ENCODE data around the gene KMT2D.

KMT2D gene

DNA sequence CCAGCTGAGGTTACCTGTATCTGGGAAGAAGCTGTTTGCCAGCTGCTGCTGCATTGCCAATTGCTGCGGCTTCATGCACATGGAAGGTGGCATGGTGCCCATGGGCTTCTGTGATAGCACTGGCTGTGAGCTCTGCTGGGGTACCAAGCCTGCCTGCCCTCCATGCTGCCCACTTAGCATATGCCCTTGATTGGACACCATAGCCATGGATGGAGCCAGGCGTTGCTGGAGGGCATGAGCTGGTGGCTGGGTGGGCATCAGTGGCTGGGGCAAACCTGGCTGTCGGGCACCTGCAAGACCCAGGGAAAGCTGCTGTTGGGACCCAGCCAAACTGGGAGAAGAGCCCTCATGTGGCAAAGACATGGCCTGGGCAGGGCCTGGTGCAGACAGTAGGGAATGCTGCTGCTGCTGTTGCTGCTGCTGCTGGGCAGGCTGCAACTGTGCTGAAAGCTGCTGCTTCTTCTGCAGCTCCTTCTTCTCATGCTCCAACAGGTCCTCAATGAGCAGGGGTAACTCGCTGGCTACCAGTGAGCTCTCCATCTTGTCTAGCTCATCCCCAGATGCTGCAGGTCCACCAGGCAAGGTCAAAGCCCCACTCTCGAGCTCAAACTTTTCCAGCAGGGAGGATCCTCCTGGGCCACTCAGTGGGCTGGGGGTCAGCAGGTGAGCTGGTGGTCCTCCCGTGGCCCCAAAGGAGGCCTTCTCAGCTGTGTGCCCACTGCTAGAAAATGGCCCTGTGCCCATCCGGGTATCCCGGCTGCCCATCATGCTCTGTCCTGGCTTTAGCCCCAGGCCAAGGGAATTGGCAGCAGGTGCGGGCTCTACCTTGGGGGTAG is 23.3 kb downstream of the KMT2D start:
- Mint-ChIP-seq H3K4me3 (no peak overlapping the region), H3K4me1 (no peaks in the 10 kb centered on the region), H3K27ac (no peak overlapping the region), H3K9me3 (no peaks in the 10 kb centered on the region), H3K36me3 (peaks cover 92% of the 10 kb centered on the region)
- DNase-seq (ENCODE audit: low spot score in 2 of 2), result no peak
- no peak for ATAC-seq

DNA sequence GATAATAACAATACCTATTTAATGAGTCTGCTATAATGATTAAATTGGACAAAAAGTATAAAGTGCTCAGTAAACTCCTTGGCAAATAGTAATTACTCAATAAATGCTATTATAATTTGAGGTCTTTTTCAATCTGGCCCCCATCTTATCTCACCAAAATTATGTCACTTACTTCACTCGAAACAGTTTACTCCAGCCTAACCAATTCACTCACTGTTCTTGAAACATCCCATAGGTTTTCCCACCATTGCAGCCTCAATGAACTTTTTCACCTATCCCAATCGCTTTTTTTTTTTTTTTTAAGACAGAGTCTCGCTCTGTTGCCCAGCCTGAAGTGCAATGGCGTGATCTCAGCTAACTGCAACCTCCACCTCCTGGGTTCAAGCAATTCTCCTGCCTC is 24.6 kb downstream of the KMT2D start:
- H3K4me3 Mint-ChIP-seq, result no peak overlapping the region
- DNase-seq (ENCODE audit: low spot score in 2 of 2) (no peak), ATAC-seq (no peak)
- H3K4me1 Mint-ChIP-seq, result no peaks in the 10 kb centered on the region
- no peaks in the 10 kb centered on the region for H3K9me3 Mint-ChIP-seq
- H3K27ac Mint-ChIP-seq, result peak overlapping the region; percentile 12
- peaks cover 94% of the 10 kb centered on the region for H3K36me3 Mint-ChIP-seq

DNA sequence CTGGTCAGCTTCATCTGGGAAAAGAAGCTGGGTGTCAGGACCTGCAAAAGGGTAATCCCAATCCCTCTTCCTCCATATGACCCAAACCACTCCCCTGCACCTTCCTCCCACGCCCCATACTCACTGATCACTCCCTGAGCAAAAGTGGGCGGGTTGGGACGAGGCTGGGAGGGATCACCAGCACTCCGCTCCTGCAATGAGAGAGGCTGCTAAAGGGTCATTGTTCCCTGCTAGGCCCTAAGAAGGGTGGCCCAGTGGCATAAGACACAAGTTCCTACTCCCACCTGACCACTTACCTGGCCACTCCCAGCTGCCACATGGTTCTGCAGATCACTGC is 26.3 kb downstream of the KMT2D start:
- ATAC-seq (no peak), DNase-seq (ENCODE audit: low spot score in 2 of 2) (no peak)
- Mint-ChIP-seq H3K9me3 (no peaks in the 10 kb centered on the region), H3K27ac (no peak overlapping the region), H3K4me3 (no peak overlapping the region), H3K36me3 (peaks cover 94% of the 10 kb centered on the region), H3K4me1 (no peaks in the 10 kb centered on the region)

DNA sequence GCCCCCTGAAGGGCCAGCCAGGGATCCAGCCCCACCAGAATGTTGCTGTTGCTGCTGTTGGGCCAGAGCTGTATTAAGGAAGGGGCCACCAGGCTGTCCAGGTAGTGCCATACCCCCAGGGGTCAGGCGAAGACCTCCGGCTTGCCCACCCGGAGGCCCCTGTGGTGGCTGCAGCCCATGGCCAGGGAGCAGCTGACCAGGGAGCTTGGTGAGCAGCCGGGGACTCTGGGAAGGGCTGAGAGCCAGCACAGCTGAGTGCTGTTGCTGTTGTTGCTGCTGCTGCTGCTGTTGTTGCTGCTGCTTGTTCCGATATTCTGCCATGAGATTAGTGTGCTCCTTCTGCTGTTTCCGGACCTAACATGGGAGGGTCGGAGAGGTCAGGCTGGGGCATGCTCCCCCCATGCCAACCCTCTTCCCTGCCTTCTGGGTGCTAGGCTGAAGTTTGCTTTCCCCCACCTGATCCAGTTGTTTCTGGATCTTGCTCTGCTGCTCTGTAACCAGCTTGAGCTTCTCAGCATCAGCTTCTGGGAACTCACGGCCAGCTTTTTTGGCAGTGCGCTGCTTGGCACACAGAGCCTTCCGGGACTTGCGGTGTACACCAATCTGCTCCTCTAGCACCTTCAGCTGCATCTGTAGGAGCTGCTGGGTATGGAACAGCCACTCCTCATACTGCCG is 26.8 kb downstream of the KMT2D start:
- Mint-ChIP-seq H3K27ac (no peak overlapping the region), H3K4me1 (no peaks in the 10 kb centered on the region), H3K36me3 (peaks cover 94% of the 10 kb centered on the region), H3K4me3 (no peak overlapping the region), H3K9me3 (no peaks in the 10 kb centered on the region)
- DNase-seq (ENCODE audit: low spot score in 2 of 2), result no peak
- no peak for ATAC-seq

DNA sequence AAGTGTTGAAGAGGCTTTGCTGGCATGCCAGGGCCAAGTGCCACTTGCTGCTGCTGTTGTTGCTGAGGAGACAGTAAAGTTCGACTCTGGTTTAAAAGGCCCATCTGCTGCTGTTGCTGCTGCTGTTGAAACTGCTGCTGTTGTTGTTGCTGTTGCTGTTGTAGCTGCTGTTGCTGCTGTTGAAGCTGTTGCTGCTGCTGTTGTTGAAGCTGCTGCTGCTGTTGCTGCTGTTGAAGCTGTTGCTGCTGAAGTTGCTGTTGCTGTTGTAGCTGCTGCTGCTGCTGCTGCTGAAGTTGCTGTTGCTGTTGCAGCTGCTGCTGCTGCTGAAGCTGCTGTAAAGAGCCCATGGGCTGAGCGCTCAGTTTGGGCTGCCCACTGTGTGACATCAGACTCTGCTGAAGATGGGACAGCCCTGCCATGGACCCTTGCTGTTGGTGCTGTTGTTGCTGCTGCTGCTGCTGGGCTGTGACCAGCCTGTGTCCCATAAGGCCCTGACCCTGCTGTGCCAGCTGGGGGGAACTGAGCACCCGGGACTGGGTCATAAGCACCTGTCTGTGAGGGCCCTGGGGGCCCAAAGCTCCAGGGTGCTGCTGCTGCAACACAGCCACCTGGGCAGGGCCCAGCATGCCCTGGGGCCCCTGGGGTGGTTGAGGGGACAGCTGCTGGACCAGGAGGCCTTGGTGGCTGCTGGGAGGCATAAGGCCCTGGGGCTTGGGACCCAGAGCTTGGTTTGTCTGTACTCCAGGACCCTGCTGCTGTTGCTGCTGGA is 27.7 kb downstream of the KMT2D start:
- Mint-ChIP-seq H3K36me3 (peaks cover 94% of the 10 kb centered on the region), H3K4me1 (no peaks in the 10 kb centered on the region), H3K9me3 (no peaks in the 10 kb centered on the region), H3K27ac (no peak overlapping the region), H3K4me3 (no peak overlapping the region)
- ATAC-seq, result peak; percentile 9
- no peak for DNase-seq (ENCODE audit: low spot score in 2 of 2)

DNA sequence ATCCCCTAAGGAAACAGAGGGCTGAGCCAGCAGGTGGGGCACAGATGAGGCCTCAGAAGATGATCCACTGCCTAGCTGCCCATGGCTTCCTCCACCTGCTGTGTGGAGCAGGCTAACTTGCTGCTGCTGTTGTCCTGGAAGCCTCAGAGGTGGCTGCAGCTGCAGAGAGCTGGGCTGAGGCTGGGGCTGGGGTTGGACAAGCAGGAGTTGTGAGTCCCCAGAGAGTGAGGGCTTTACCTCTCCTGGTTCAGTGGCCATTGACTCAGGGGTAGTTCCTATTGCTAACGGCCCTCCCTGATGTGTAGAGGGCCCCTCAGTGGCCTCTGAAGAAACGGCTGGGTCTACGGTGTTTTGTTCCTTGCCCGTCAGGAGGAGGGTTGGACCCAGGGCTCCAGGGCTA is 28.3 kb downstream of the KMT2D start:
- no peak for DNase-seq (ENCODE audit: low spot score in 2 of 2)
- no peak overlapping the region for H3K27ac Mint-ChIP-seq
- no peak for ATAC-seq
- H3K4me1 Mint-ChIP-seq, result no peaks in the 10 kb centered on the region
- no peaks in the 10 kb centered on the region for H3K9me3 Mint-ChIP-seq
- no peak overlapping the region for H3K4me3 Mint-ChIP-seq
- H3K36me3 Mint-ChIP-seq, result peaks cover 95% of the 10 kb centered on the region

DNA sequence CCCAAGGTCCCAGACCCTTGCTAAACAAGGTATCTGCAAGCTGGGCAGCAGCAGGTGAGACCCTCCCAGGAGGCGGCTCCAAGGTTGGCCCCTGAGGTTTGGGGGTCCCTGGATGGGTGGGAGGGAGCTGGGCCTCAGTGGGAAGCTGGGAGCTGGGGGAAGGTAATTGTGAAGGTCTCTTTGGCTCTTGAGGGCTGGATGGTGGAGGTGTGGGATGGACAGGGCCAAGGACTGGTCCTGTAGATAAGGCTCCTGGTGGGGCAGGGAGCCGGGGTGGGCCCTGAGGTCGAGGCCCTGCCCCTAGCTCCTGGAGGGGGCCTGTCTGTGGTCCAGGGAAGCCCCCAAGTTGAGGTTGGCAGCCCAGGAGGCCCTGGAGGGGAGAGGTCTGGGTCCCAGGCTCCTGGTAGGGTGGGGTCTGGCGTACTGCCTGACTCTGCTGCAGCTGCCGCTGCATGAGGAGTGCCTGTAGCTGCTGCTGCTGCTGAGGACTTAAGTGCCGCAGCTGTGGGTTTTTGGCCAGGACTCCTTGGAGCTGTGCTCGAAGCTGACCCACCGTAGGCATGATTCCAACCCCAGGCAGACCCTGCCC is 28.9 kb downstream of the KMT2D start:
- DNase-seq (ENCODE audit: low spot score in 2 of 2), result no peak
- H3K4me3 Mint-ChIP-seq, result no peak overlapping the region
- no peaks in the 10 kb centered on the region for H3K9me3 Mint-ChIP-seq
- peak overlapping the region; percentile 69 for H3K27ac Mint-ChIP-seq
- peaks cover 95% of the 10 kb centered on the region for H3K36me3 Mint-ChIP-seq
- H3K4me1 Mint-ChIP-seq, result no peaks in the 10 kb centered on the region
- no peak for ATAC-seq

DNA sequence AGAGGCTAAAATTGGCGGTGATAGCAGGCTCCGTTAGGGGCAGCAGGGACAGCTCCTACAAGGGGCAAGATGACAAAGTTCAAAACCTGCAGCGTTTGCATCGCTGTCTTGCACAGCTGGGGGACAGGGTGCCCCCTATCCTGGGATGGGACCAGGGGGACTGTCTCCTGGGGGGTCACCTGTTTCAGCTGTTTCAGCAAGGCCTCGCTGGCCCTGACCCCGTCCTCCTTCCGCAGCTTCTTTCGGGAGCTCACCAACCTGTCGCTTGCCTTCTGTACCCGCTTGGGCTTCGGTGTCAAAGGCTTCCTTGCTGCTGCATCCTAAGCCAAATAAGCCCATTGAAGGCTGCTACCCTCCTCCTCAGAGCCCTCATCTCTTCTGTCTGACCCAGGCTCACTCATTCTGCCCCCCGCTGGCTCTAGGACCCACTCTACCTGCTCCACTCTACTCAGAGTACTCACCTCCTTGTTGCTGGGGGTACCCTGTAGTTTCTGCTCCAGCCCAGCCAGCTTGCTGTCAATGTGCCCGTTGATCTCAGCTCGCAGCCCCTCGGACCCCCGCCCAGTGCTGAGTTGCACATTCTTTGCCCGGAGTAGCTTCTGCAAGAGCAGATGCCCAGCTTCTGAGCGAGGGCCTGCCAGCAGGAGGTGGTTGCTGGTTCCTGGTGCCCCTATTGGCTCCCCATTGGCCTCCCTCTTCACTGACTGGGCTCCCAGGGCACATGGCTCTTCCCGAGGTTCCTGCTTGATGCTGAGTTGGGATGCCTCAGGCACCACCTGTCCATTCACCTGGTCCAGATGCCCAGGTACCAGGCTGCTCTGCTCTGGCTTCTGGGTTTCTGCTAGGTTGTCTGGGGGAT is 29.7 kb downstream of the KMT2D start:
- peaks cover 95% of the 10 kb centered on the region for H3K36me3 Mint-ChIP-seq
- no peak for ATAC-seq
- H3K4me1 Mint-ChIP-seq, result no peaks in the 10 kb centered on the region
- no peak for DNase-seq (ENCODE audit: low spot score in 2 of 2)
- no peak overlapping the region for H3K4me3 Mint-ChIP-seq
- peak overlapping the region; percentile 69 for H3K27ac Mint-ChIP-seq
- H3K9me3 Mint-ChIP-seq, result no peaks in the 10 kb centered on the region

DNA sequence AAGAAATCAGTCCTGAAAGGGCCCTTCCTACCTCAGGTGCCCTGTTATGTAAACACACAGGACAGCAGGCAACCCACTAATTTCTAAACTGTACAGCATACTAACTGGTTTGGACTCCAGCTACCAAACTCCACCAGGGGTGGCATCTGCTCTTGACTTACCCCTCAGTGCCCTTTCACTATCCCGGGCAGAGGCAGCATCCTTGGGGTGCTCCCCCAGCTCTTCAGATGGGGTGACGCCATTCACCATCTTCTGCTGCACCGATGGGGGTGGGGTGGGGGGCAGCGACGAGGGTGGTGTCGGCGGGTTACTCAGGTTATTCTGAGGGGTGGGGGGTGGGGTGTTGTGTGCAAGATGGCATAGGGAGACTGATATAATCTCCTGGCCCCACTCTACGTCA is 30.5 kb downstream of the KMT2D start:
- no peak overlapping the region for H3K4me3 Mint-ChIP-seq
- H3K27ac Mint-ChIP-seq, result no peak overlapping the region
- no peaks in the 10 kb centered on the region for H3K4me1 Mint-ChIP-seq
- ATAC-seq, result no peak
- peaks cover 93% of the 10 kb centered on the region for H3K36me3 Mint-ChIP-seq
- no peaks in the 10 kb centered on the region for H3K9me3 Mint-ChIP-seq
- no peak for DNase-seq (ENCODE audit: low spot score in 2 of 2)

DNA sequence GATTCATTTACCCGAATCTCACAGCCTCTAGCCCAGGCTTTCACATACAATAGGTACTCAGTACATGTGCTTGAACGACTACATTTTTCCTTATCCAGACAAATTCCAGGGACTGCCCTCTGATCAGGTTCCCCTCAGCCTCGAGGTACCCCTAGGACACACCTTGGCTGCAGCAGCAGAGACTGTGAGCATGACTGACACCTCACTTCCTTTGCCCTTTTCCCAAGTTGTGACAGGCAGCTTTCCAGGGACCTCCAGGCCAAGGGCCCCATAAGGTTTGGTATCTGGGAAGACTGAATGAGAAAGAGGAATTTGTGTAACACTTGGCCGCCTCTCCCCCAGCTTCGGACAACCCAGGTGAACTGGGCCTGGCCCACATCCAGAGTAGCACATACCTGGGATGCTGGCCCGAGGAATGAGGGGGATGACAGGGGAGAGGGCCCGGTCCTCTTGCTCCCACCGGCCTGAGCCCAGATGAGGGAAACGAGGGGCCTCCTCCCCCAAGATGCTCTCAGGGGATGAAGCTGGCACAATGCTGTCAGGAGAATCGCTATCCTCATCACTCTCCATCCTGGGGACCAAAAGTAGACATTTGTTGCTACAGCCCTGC is 31.8 kb downstream of the KMT2D start:
- no peaks in the 10 kb centered on the region for H3K4me1 Mint-ChIP-seq
- H3K9me3 Mint-ChIP-seq, result no peaks in the 10 kb centered on the region
- H3K36me3 Mint-ChIP-seq, result peaks cover 91% of the 10 kb centered on the region
- ATAC-seq (no peak), DNase-seq (ENCODE audit: low spot score in 2 of 2) (no peak)
- H3K4me3 Mint-ChIP-seq, result no peak overlapping the region
- H3K27ac Mint-ChIP-seq, result no peak overlapping the region

DNA sequence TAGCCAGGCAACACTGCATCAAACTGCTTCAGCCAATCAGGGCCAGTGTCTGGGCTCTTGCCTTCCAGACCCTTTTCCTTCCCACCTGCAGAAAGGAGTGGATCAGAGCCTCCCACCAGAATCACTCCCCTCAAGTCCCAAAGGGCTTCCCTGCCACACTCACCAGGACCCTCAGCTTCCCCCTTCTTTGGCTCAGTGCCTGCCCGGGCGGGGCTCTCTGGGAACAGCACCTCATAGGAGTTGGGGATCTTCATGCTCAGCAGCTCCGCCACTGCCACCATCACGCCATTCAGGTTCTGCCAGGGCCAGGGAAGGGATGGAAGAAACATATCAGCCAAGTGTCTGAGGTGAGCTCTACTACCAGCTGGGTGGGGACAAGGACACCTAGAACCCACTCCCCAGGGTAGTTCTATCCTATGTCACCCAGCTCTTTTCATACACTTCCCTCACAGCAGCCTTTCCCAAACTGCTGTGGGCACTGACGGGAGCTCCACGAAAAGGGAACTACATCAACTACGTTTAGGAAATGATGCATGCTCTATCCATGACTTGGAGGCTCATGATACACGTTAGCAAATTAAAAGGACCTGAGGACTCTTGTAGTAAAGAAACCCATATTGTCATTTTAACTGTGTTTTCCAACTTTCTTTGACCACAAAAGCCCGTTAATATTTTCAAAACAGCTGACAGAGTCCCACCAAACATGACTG is 32.6 kb downstream of the KMT2D start:
- no peak for DNase-seq (ENCODE audit: low spot score in 2 of 2)
- Mint-ChIP-seq H3K4me1 (no peaks in the 10 kb centered on the region), H3K9me3 (no peaks in the 10 kb centered on the region), H3K36me3 (peaks cover 91% of the 10 kb centered on the region), H3K27ac (peak overlapping the region; percentile 81), H3K4me3 (no peak overlapping the region)
- ATAC-seq, result no peak

DNA sequence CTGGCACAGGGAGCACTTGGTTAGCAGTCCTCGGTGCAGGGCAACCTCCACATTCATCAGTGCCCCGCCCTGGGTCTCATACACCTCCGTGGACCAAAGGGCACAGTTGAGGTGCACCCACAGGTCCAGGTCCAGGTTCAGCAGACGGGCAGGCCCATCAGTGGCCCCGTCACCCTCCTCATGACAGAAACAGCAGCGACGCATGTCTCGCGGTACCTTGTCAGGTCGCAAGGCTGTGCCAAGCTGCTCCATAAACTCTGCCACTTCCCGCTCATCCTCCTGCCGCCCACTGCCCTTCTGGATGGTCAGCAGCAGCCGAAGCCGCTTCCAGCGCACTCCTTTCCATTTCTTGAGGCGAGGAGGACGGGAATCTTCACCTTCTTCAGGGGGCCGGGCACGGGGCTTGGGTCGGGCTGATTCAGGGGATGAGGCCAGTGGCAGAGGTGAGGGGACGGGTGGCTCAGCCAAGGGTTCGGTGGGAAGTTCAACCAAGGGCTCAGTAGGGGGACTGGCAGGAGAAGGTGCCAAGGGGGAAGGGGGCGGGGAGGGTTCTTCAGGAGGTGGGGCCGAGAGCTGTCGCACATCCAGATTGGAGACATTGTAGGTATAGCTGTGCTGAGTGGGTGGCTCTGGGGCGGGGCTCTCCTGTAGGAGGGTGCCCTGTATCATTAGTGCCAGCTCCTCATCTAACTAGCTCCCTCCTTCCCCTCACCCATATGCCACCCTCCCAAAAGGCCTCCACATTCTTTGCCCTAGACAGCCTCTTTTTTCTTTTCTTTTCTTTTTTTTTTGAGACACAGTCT is 33.7 kb downstream of the KMT2D start:
- peak overlapping the region; percentile 81 for H3K27ac Mint-ChIP-seq
- no peak overlapping the region for H3K4me3 Mint-ChIP-seq
- ATAC-seq (no peak), DNase-seq (ENCODE audit: low spot score in 2 of 2) (no peak)
- no peaks in the 10 kb centered on the region for H3K4me1 Mint-ChIP-seq
- H3K36me3 Mint-ChIP-seq, result peaks cover 91% of the 10 kb centered on the region
- no peaks in the 10 kb centered on the region for H3K9me3 Mint-ChIP-seq

DNA sequence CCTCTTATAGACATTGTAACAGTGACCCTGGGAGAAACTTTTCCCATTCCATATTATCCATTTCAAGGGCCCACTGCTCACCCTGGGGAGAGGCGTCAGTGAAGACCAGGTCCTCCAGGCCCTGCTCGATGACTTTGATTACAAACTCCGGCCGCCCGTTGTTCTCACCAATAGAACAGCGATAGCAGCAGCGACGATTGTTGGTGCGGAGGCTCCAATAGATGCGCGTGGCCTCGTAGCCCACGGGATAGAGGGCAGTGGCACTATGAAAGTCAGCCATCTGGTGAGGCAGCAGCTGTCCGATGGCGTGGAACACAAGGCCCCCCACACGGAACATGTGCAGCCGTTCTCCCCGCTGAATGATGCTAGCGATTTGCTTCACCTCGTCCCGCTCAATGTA is 34.5 kb downstream of the KMT2D start:
- DNase-seq (ENCODE audit: low spot score in 2 of 2) (no peak), ATAC-seq (no peak)
- H3K4me1 Mint-ChIP-seq, result no peaks in the 10 kb centered on the region
- H3K9me3 Mint-ChIP-seq, result no peaks in the 10 kb centered on the region
- no peak overlapping the region for H3K4me3 Mint-ChIP-seq
- peaks cover 96% of the 10 kb centered on the region for H3K36me3 Mint-ChIP-seq
- peak overlapping the region; percentile 45 for H3K27ac Mint-ChIP-seq

Data from stimulated activated effector memory CD8-positive, alpha-beta T cell treated with anti-CD3 and anti-CD28 coated beads, Interleukin-12 subunit alpha, Interleukin-12 subunit beta, amount 100 ng/mL, for 72 hours (primary cell).